ENCODE data around the gene CILP2.

DNA sequence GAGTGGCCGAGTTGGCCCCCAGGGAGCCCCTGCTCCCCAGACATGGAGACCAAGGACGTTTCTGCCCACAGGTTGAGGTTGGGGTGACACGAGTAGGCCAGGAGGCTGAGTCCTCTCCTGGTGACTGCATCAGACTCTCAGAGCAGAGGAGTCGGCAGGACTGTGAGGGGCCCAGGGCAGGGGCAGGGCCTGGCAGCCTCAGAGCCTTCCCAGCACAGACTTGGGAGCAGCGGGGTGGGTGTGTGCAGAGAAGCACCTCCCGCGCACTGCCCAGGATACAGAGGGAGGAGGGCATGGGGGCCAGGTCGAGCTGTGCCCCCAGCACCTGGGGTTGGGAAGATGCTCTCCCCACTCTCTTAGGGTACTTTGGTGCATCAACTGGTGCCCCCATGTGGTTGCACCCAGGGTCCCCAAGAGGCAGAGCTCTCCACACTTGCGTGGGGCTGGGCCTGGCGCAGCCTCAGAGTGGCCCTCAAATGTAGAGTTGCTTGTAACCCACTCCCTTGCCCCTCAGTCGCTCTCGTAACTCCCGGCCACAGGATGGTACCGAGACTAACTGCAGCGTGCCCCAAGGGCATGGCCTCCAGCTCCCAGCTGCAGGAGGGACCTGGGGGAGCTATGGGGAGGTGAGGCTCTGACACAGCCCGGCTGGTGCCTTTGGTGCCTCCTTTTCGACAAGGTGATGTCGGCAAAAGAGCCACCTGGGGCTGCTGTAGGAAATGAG, 38.6 kb upstream of the CILP2 start:
- TF ChIP-seq, protein P1, sequence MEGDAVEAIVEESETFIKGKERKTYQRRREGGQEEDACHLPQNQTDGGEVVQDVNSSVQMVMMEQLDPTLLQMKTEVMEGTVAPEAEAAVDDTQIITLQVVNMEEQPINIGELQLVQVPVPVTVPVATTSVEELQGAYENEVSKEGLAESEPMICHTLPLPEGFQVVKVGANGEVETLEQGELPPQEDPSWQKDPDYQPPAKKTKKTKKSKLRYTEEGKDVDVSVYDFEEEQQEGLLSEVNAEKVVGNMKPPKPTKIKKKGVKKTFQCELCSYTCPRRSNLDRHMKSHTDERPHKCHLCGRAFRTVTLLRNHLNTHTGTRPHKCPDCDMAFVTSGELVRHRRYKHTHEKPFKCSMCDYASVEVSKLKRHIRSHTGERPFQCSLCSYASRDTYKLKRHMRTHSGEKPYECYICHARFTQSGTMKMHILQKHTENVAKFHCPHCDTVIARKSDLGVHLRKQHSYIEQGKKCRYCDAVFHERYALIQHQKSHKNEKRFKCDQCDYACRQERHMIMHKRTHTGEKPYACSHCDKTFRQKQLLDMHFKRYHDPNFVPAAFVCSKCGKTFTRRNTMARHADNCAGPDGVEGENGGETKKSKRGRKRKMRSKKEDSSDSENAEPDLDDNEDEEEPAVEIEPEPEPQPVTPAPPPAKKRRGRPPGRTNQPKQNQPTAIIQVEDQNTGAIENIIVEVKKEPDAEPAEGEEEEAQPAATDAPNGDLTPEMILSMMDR (conservative IDR thresholded peaks at IDR 0.05; ENCODE audit: low read depth, low read length), result no peak
- no peak for TF ChIP-seq EZH2 (IDR thresholded peaks at IDR 0.05; ENCODE audit: low read length, unreplicated experiment)
- no peak for TF ChIP-seq EZH2phosphoT487 (IDR thresholded peaks at IDR 0.05; ENCODE audit: borderline replicate concordance, low read length)

Measured in PC-3 (cell line).